Activated T-helper 1 cell treated with anti-CD3 and anti-CD28 coated beads, Interleukin-12 subunit alpha, Interleukin-12 subunit beta, Interleukin-2, Interleukin-4 antibody, amounts not matched to agents 30 ng/mL and 10 ng/mL and 1 ng/mL, durations not matched to agents 14 hours and 24 hours and 36 hours (primary cell): ENCODE data around the gene WIPI1. TPM values are rescaled to one million over a fixed set of nuclear protein-coding genes. Genes with fewer than 3 reads are reported as not detected.
"Not testable (repeated sequence)": the region's sequence is repeated elsewhere in the genome, so short reads cannot be mapped to it uniquely, and the experiment has no call there.

Experiments
- DNase-seq: peaks from one replicate; pipeline ENCODE4 v3.0.0; 2021; ENCODE audit warnings: low spot score
- H3K27ac Mint-ChIP-seq: one replicate; pipeline ENCODE4 v1.8.0; 2021; ENCODE audit warnings: mild to moderate bottlenecking, mixed read lengths
- H3K27me3 Mint-ChIP-seq: one replicate; pipeline ENCODE4 v1.8.0; 2022; ENCODE audit warnings: mild to moderate bottlenecking, moderate library complexity, mixed read lengths; ENCODE audit not compliant: insufficient read depth
- H3K36me3 Mint-ChIP-seq: one replicate; pipeline ENCODE4 v1.8.0; 2021; ENCODE audit warnings: low read depth, mixed read lengths
- H3K4me1 Mint-ChIP-seq: one replicate; pipeline ENCODE4 v1.8.0; 2021; ENCODE audit warnings: low read depth, mixed read lengths
- H3K4me3 Mint-ChIP-seq: one replicate; pipeline ENCODE4 v1.8.0; 2021; ENCODE audit warnings: mild to moderate bottlenecking, moderate library complexity, mixed read lengths
- H3K9me3 Mint-ChIP-seq: one replicate; pipeline ENCODE4 v1.8.0; 2021; ENCODE audit warnings: mixed read lengths
- intact Hi-C: fragments of 100-400 bp; cut with micrococcal nuclease; formaldehyde crosslinking; loops from one replicate; pipeline ENCODE4 v1.15.1; 2024
- total RNA-seq: library from RNA; stranded (reverse); gene quantifications from 2 replicates; pipeline ENCODE4 v1.2.3, GENCODE V29; 2022

WIPI1 gene
- total RNA-seq, 1 donor from 2014 or later, result 11.5 TPM

GRCh38 chr17:68381076-68381900, 76.0 kb downstream of the WIPI1 start:
- Mint-ChIP-seq H3K9me3 (no peaks in the 10 kb centered on the region), H3K27ac (no peak overlapping the region), H3K4me3 (no peak overlapping the region), H3K36me3 (peaks cover 5% of the 10 kb centered on the region), H3K4me1 (peaks cover 31% of the 10 kb centered on the region), H3K27me3 (peaks cover 8% of the 10 kb centered on the region)
- no peak for DNase-seq
- intact Hi-C loops, result loop anchor here (5.0 kb wide), 1 partner anchor 34 kb away; no protein-coding TSS in a partner anchor

- no peaks in the 10 kb centered on the region for H3K9me3 Mint-ChIP-seq
- H3K27me3 Mint-ChIP-seq, result peaks cover 10% of the 10 kb centered on the region
- peaks cover 5% of the 10 kb centered on the region for H3K36me3 Mint-ChIP-seq
- DNase-seq, result no peak
- no peak overlapping the region for H3K27ac Mint-ChIP-seq
- H3K4me1 Mint-ChIP-seq, result peaks cover 30% of the 10 kb centered on the region
- intact Hi-C loops, result loop anchor here (5.0 kb wide), 1 partner anchor 33 kb away; no protein-coding TSS in a partner anchor
- no peak overlapping the region for H3K4me3 Mint-ChIP-seq
Observed at GRCh38 chr17:68379692-68380677, 77.3 kb downstream of the WIPI1 start.

GRCh38 chr17:68379177-68379510, 78.2 kb downstream of the WIPI1 start:
- H3K27me3 Mint-ChIP-seq, result peaks cover 13% of the 10 kb centered on the region
- H3K36me3 Mint-ChIP-seq, result peaks cover 4% of the 10 kb centered on the region
- no peak for DNase-seq
- no peak overlapping the region for H3K4me3 Mint-ChIP-seq
- H3K27ac Mint-ChIP-seq, result no peak overlapping the region
- intact Hi-C loops, result no loop called here
- peaks cover 21% of the 10 kb centered on the region for H3K4me1 Mint-ChIP-seq
- no peaks in the 10 kb centered on the region for H3K9me3 Mint-ChIP-seq

- no peak for DNase-seq
- peaks cover 15% of the 10 kb centered on the region for H3K4me1 Mint-ChIP-seq
- no peaks in the 10 kb centered on the region for H3K9me3 Mint-ChIP-seq
- peaks cover 15% of the 10 kb centered on the region for H3K27me3 Mint-ChIP-seq
- peaks cover 4% of the 10 kb centered on the region for H3K36me3 Mint-ChIP-seq
- intact Hi-C loops, result no loop called here
- H3K4me3 Mint-ChIP-seq, result no peak overlapping the region
- H3K27ac Mint-ChIP-seq, result no peak overlapping the region
Observed at GRCh38 chr17:68378268-68379176, 78.8 kb downstream of the WIPI1 start.

GRCh38 chr17:68377771-68378267, 79.5 kb downstream of the WIPI1 start:
- no peak for DNase-seq
- peaks cover 4% of the 10 kb centered on the region for H3K36me3 Mint-ChIP-seq
- no peak overlapping the region for H3K4me3 Mint-ChIP-seq
- no peaks in the 10 kb centered on the region for H3K9me3 Mint-ChIP-seq
- intact Hi-C loops, result no loop called here
- H3K4me1 Mint-ChIP-seq, result peaks cover 8% of the 10 kb centered on the region
- no peak overlapping the region for H3K27ac Mint-ChIP-seq
- H3K27me3 Mint-ChIP-seq, result peaks cover 15% of the 10 kb centered on the region

- H3K4me1 Mint-ChIP-seq, DNase-seq, intact Hi-C loops, H3K9me3 Mint-ChIP-seq, H3K4me3 Mint-ChIP-seq, H3K27ac Mint-ChIP-seq: not testable (repeated sequence)
- H3K27me3 Mint-ChIP-seq, result peaks cover 10% of the 10 kb centered on the region
- H3K36me3 Mint-ChIP-seq, result peaks cover 12% of the 10 kb centered on the region
Observed at GRCh38 chr17:68376178-68376577, 81.1 kb downstream of the WIPI1 start.

- H3K4me3 Mint-ChIP-seq, result no peak overlapping the region
- H3K36me3 Mint-ChIP-seq, result peaks cover 12% of the 10 kb centered on the region
- no peaks in the 10 kb centered on the region for H3K4me1 Mint-ChIP-seq
- intact Hi-C loops, result no loop called here
- no peak for DNase-seq
- no peak overlapping the region for H3K27ac Mint-ChIP-seq
- peaks cover 7% of the 10 kb centered on the region for H3K27me3 Mint-ChIP-seq
- no peaks in the 10 kb centered on the region for H3K9me3 Mint-ChIP-seq
Observed at GRCh38 chr17:68375566-68375965, 81.7 kb downstream of the WIPI1 start.

Other genes starting within 250 kb of the WIPI1 start
- 67.3 and 75.7 TPM in 2 replicates for gene AMZ2, start 209.5 kb downstream of the WIPI1 start, total RNA-seq
- 3.0 and 3.8 TPM in 2 replicates for gene SLC16A6, start 166.4 kb downstream of the WIPI1 start, total RNA-seq
- 5.5 and 6.7 TPM in 2 replicates for gene ARSG, start 166.0 kb downstream of the WIPI1 start, total RNA-seq
- gene PRKAR1A, start 54.9 kb upstream of the WIPI1 start, total RNA-seq, result 209 and 214 TPM in 2 replicates
- not detected in 2 replicates for gene FAM20A, start 143.9 kb upstream of the WIPI1 start, total RNA-seq